Activated T-cell treated with anti-CD3 and anti-CD28 coated beads, Interleukin-2, amount 50 U/mL, for 48 hours (primary cell): ENCODE measurements around the gene HSD17B13.
"Not testable (repeated sequence)": the region's sequence is repeated elsewhere in the genome, so short reads cannot be mapped to it uniquely, and the experiment has no call there.

ENCODE experiments used
- DNase-seq, 2 experiments: peaks; one replicate each; pipeline ENCODE4 v3.0.0-alpha.2; 2020

Gene HSD17B13, protein sequence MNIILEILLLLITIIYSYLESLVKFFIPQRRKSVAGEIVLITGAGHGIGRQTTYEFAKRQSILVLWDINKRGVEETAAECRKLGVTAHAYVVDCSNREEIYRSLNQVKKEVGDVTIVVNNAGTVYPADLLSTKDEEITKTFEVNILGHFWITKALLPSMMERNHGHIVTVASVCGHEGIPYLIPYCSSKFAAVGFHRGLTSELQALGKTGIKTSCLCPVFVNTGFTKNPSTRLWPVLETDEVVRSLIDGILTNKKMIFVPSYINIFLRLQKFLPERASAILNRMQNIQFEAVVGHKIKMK

DNA sequence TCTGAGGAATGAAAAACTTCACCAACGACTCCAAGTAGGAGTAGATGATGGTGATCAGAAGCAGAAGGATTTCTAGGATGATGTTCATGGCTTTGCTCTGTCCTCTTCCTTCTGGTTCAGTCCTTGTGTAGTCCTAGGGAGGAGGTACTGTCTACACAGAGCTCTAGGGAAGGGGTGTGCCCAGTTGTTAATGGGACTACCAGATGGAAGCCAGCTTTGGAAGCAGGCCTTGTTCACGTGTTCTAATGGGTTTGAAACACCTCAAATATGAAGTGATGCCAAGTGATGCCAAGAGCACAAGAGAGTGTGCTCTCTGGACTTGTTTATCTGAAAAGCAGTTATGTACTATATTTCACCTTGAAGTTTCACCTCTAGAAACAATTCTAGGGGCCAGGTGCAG, at the start of gene HSD17B13:
HSD17B13 (minus strand) TSS at position 129 of the 400 bp plus-strand sequence; CDS start at position 88, 41 bp downstream.
- DNase-seq: no peak

DNA sequence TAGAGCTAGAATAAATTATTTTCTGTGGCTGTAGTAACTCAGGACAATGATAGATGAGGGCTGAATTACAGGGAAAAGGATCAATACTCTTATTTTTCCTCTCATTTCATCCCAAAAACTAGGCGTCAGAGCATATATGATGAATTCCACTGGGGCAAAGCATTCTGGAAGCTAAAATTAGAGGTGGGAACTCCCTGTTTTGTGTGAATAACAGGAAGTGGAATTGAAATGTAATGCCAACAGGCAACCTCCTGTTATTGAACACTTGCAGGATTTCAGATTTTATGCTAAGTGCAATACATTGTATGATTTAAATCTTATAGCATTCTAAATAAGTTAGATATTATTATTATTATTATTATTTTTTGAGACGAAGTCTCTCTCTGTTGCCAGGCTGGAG, 47.4 kb upstream of the HSD17B13 start:
- no peak for DNase-seq

- no peak for DNase-seq
These were observed 44.0 kb upstream of the HSD17B13 start for GRCh38 chr4:87366521-87367162.

DNA sequence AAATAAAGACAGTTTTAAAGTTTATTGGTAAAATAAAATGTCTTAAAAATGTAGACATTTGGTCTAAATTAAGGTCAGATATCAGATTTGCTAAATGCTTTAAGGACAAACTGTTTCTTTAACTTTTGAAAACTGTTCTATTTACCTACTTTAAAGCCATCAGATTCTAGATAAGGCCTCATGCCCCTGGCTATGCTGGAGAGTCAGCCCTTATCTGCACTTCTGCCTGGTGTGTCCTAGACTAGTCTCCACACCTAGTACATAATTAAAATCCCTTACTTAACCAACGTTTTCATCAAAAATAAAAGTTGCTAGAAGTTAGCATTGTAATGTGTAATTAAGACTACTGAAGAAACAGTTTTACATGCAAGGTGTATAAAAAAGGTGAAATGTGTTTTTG, 42.7 kb upstream of the HSD17B13 start:
- DNase-seq: no peak

GRCh38 chr4:87363552-87363951, 40.9 kb upstream of the HSD17B13 start:
- no peak for DNase-seq

DNA sequence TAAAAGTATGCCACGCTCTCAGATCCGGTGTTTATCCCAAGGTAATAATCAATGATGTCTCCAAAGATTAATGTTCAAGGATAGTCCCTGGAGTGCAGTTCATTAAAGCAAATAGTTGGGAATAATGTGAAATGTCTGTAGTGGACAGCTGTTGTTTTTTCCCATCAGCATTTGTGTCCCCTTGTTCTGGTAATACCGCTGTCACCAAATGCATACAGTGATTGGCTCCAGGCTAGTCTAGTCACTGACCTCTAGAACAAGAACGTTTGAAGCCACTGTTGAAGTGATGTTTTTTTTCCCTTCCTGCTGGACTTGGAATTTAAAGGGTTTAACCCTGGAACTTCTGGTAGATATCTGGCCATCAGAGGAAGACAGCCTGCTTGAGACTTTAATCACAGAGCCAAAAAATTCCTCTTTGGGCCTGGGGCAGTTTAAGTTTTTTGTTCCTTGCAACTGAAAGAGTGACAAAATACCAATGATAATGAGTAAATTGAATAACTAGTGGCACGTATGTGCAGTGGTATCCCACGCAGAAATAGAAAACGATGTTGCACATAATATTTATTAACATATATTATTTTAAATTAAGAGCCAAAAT, 37.8 kb upstream of the HSD17B13 start:
- no peak for DNase-seq

DNA sequence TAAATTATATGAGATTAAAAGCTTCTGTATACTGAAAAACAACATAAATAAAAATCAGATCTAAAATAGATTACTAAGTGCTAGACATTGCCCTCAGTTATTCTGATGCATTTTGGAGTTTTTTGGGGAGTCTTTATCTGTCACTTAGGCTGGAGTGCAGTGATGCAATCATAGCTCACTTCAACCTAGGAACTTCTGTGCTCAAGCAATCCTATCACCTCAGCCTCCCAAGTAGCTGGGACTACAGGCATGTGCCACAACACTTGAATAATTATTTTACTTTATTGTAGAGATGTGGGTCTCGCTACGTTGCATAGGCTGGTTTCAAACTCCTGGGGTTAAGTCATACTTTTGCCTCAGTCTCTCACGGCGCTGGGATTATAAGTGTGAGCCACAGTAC, 36.6 kb upstream of the HSD17B13 start:
- DNase-seq: no peak

GRCh38 chr4:87356832-87357526, 34.3 kb upstream of the HSD17B13 start:
- no peak for DNase-seq

DNA sequence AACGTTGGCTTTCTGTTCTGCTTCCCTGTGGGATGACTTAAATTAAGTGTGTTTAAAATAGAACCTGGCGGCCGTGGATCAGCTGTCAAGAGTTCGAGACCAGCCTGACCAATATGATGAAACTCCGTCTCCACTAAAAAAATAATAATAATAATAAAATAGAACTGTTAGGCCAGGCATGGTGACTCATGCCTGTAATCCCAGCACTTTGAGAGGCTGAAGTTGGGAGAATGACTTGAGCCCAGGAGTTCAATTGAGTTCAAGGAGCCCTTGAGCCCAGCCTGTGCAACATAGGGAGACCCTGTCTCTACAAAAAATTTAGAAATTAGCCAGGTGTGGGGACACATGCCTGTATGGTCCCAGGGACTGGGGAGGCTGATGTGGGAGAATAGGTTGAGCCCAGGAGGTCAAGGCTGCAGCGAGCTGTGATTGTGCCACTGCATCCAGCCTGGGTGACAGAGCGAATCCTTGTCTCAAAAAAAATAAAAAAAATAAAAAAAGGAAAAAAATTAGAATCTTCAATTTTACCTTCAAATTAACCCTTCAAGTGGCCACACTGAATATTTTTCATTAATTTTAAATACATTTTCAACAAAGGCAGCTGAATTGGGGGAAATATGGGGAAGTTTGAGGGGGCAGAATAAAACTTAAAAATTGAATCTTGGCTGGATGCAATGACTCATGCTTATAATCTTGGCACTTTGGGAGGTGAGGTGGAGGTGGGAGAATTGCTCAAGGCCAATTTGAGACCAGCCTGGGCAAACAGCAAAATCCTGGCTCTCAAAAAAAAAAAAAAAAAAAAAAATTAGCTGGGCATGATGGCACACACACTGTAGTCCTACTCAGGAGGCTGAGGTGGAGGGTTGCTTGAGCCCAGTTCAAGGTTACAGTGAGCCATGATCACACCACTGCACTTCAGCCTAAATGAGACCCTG, 31.8 kb upstream of the HSD17B13 start:
- DNase-seq: no peak

DNA sequence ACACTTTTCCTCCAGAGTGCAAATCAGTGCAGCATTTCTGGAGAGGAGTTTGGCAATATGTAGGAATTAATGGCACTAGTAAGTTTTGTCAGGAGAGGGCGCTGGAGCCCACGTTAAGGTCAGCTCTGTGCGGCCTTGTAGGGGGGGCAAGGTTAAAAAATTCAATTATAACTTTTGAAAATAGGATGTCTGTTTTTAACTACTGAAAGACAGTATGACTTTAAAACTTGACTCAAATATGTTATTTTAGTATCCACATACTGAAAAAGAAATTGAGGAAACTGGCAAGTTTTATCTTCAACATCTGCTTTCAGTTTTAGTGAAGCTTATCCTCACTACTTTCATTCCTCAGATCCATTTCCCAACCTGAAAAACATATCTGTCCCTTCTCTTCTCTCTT, 30.9 kb upstream of the HSD17B13 start:
- DNase-seq: peak; percentile 48 to 49

DNA sequence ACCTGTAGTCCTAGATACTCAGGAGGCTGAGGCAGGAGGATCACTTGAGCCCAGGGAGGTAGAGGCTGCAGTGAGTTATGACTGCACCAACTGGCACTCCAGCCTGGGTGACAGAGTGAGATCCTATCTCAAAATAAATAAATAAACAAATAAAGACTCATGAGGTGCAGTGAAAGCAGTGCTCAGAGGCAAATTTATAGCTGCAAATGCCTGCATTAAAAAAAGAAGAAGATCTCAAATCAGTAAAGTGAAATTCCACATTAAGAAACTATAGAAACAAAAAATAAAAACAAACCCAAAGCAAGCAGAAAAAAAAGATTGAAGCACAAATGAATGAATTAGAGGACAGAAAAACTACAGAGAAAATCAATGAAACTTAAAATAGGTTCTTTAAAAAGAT, 22.5 kb upstream of the HSD17B13 start:
- DNase-seq: no peak

- no peak for DNase-seq
These were observed 20.2 kb upstream of the HSD17B13 start for GRCh38 chr4:87342872-87343271.

DNA sequence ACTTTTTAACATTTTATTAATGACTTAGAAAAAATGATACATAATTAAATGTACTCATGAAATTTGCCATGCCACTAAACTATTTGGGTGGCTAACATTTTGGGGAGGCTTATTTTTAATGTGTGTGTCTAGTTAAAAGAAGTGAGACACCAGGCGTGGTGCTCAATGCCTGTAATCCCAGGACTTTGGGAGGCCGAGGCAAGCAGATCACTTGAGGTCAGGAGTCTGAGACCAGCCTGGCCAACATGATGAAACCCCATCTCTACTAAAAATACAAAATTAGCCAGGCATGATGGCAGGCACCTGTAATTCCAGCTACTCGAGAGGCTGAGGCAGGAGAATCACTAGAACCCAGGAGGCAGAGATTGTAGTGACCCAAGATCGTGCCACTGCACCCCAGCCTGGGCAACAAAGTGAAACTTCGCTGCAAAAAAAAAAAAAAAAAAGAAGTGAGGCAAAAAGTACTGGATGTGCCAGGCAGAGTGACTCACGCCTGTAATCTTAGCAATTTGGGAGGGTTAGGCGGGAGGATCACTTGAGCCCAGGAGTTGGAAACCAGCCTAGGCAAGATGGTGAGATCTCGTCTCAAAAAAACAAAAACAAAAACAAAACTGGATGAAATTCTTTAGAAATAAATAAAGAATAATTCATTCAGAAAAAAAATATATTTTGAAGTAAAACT, 19.4 kb upstream of the HSD17B13 start:
- DNase-seq: not testable (repeated sequence)

GRCh38 chr4:87339440-87339839, 16.8 kb upstream of the HSD17B13 start:
- DNase-seq: no peak

DNA sequence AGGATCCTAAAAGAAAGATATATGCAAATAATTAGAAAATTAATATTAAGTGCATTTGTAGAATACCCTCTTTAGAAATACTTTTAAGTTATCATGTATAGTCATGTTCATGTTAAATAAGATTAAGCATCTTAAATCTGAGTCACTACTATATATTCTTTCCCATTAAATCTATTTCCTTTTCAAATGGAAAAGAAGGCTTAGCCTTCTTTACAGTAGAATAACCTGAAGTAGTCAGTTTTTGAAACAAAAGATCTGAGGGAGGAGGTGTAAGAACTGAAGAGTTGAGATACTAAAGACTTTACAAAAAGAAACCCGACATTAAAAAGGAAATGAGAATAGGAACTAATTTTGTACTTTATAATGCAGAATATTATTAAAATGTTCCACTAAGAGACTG, 14.7 kb upstream of the HSD17B13 start:
- no peak for DNase-seq

GRCh38 chr4:87333267-87333666, 10.6 kb upstream of the HSD17B13 start:
- no peak for DNase-seq

DNA sequence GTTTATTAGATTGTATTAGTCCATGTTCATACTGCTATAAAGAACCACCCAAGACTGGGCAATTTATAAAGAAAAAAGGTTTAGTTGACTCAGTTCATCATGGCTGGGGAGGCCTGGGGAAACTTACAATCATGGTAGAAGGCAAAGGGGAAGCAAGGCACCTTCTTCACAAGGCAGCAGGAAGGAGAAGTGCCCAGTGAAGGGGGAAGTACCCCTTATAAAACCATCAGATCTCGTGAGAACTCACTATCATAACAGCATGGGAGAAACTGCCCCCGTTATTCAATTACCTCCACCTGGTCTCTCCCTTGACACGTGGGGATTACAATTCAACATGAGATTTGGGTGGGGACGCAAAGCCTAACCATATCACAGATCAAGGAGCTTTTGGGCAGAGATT, 8.1 kb upstream of the HSD17B13 start:
- no peak for DNase-seq

- DNase-seq: no peak
These were observed 4.5 kb upstream of the HSD17B13 start for GRCh38 chr4:87327136-87327535.

GRCh38 chr4:87326460-87326859, 3.8 kb upstream of the HSD17B13 start:
- DNase-seq: no peak

DNA sequence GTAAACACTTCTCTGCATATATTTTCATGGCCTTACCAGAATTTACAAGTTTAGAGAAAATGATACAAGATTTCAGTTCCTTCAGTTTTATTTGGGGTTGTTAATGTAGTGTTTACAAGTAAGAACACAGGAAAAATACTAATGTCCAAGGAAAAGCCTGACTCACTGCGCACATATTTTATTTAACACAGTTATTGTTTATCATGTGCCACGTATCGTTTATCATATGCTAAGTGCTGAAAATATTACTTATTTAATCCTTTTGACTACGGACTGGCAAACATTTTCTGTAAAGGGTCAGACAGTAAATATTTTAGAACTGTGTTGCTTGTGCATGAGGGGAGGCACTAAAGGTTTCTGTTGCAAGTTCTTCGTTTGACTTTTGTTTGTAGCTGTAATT, 794 bp downstream of the HSD17B13 start:
- DNase-seq: no peak

DNA sequence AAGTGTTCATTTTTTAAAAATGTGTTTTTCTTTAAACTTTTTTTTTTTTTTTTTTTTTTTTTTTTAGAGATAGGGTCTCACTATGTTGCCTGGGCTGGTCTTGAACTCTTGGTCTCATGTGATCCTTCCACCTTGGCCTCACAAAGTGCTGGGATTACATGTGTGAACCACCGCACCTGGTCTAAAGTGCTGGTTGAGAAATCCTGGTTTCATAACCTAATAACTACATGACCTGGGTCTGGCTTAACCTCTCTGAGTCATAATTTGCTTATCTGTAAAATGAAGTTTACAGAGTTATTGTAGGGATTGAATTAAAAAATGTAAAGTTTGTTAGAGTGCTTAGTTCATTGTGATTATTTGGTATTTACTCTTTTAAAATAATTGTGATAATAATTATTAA, 5.2 kb downstream of the HSD17B13 start:
- no peak for DNase-seq

DNA sequence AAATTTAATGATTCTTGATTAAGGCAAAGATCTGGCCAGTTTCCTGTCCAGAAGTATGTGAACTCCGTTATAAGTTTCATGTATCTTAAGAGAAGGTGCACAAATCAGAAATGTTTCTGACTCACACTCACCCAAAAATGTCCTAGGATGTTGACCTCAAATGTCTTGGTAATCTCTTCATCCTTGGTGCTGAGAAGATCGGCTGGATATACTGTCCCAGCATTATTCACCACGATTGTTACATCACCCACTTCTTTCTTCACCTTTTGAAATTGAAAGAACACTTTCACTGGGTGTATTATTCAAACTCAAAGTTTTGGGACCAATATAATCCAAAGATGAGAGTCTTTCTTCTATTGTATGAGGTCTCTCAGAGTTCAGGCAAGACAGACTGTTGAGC, 5.7 kb downstream of the HSD17B13 start:
- no peak for DNase-seq
